ENCODE data around the gene RAP1B.
"Not testable (repeated sequence)": the region's sequence is repeated elsewhere in the genome, so short reads cannot be mapped to it uniquely, and the experiment has no call there.

RAP1B gene

GRCh38 chr12:68630050-68630449, 19.4 kb downstream of the RAP1B start:
- no peak overlapping the region for H3K27ac ChIP-seq (ENCODE audit: low read depth, low read length)
- H3K36me3 ChIP-seq (ENCODE audit: control insufficient read depth in 1 of 2, insufficient read depth in 2 of 2, low read length in 2 of 2) = peaks cover 4 to 5% of the 10 kb centered on the region in 2 donors
- no peak overlapping the region for H3K4me3 ChIP-seq (ENCODE audit: low read depth in 1 of 2, low read length in 2 of 2)
- peaks cover 0 to 6% of the 10 kb centered on the region in 2 donors for H3K9me3 ChIP-seq (ENCODE audit: control insufficient read depth in 1 of 2, low read length in 2 of 2)
- peaks cover 5 to 14% of the 10 kb centered on the region in 2 donors for H3K4me1 ChIP-seq (ENCODE audit: control insufficient read depth in 1 of 2, insufficient read depth in 2 of 2, low read length in 2 of 2)
- H3K9ac ChIP-seq (ENCODE audit: low read depth in 1 of 2, low read length in 2 of 2) = no peak overlapping the region
- H3K27me3 ChIP-seq (ENCODE audit: control insufficient read depth in 1 of 2, insufficient read depth in 2 of 2, low read length in 2 of 2) = no peaks in the 10 kb centered on the region

DNA sequence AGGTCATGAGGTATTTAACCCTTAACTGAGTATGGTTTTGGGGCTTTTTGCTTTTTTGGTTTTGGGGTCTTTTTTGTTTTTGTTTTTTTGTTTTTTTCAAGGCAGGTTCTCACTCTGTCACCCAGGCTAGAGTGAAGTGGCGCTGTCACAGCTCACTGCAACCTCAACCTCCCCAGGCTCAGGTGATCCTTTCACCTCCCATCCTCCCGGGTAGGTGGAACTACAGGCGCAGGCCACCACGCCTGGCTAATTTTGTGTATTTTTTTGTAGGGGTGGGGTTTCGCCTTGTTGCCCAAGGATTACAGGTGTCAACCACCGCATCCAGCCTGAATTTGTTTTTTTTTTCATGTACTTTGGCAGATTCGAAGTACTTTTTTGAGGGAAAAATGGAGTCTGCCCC, 19.9 kb downstream of the RAP1B start:
- no peak overlapping the region for H3K27ac ChIP-seq (ENCODE audit: low read depth, low read length)
- H3K4me1 ChIP-seq (ENCODE audit: control insufficient read depth in 1 of 2, insufficient read depth in 2 of 2, low read length in 2 of 2) = peaks cover 5 to 13% of the 10 kb centered on the region in 2 donors
- peaks cover 4 to 5% of the 10 kb centered on the region in 2 donors for H3K36me3 ChIP-seq (ENCODE audit: control insufficient read depth in 1 of 2, insufficient read depth in 2 of 2, low read length in 2 of 2)
- H3K9ac ChIP-seq (ENCODE audit: low read depth in 1 of 2, low read length in 2 of 2) = no peak overlapping the region
- peaks cover 0 to 6% of the 10 kb centered on the region in 2 donors for H3K9me3 ChIP-seq (ENCODE audit: control insufficient read depth in 1 of 2, low read length in 2 of 2)
- no peak overlapping the region for H3K4me3 ChIP-seq (ENCODE audit: low read depth in 1 of 2, low read length in 2 of 2)
- no peaks in the 10 kb centered on the region for H3K27me3 ChIP-seq (ENCODE audit: control insufficient read depth in 1 of 2, insufficient read depth in 2 of 2, low read length in 2 of 2)

GRCh38 chr12:68631227-68631626, 20.5 kb downstream of the RAP1B start:
- Histone ChIP-seq H3K27me3 (ENCODE audit: control insufficient read depth in 1 of 2, insufficient read depth in 2 of 2, low read length in 2 of 2) (no peaks in the 10 kb centered on the region), H3K36me3 (ENCODE audit: control insufficient read depth in 1 of 2, insufficient read depth in 2 of 2, low read length in 2 of 2) (peaks cover 4 to 5% of the 10 kb centered on the region in 2 donors), H3K27ac (ENCODE audit: low read depth, low read length) (no peak overlapping the region), H3K4me1 (ENCODE audit: control insufficient read depth in 1 of 2, insufficient read depth in 2 of 2, low read length in 2 of 2) (peaks cover 5 to 13% of the 10 kb centered on the region in 2 donors), H3K4me3 (ENCODE audit: low read depth in 1 of 2, low read length in 2 of 2) (no peak overlapping the region), H3K9me3 (ENCODE audit: control insufficient read depth in 1 of 2, low read length in 2 of 2) (peaks cover 0 to 6% of the 10 kb centered on the region in 2 donors), H3K9ac (ENCODE audit: low read depth in 1 of 2, low read length in 2 of 2) (no peak overlapping the region)

DNA sequence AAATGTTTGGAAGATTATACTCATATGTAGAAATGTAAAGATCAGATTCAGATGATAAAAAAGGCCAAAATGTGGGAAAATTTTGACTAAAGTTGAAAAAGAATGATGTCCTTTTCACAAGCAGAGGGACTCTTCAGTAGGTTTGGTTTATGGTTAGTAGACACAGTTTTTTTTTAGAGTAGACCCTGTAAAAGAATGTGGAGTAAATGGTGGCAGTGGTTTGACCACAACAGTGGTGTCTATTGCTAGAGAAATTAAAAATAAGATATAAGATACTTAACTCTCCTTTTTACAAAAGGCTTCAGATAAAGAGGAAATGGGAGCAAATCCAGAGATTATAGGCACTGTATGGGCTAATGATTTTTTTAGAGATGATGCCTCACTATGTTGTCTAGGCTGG, 21.8 kb downstream of the RAP1B start:
- Histone ChIP-seq H3K4me1 (ENCODE audit: control insufficient read depth in 1 of 2, insufficient read depth in 2 of 2, low read length in 2 of 2) (peaks cover 5 to 13% of the 10 kb centered on the region in 2 donors), H3K36me3 (ENCODE audit: control insufficient read depth in 1 of 2, insufficient read depth in 2 of 2, low read length in 2 of 2) (peaks cover 0 to 4% of the 10 kb centered on the region in 2 donors), H3K27ac (ENCODE audit: low read depth, low read length) (no peak overlapping the region), H3K27me3 (ENCODE audit: control insufficient read depth in 1 of 2, insufficient read depth in 2 of 2, low read length in 2 of 2) (no peaks in the 10 kb centered on the region), H3K4me3 (ENCODE audit: low read depth in 1 of 2, low read length in 2 of 2) (no peak overlapping the region), H3K9me3 (ENCODE audit: control insufficient read depth in 1 of 2, low read length in 2 of 2) (peaks cover 0 to 6% of the 10 kb centered on the region in 2 donors), H3K9ac (ENCODE audit: low read depth in 1 of 2, low read length in 2 of 2) (no peak overlapping the region)

- Histone ChIP-seq H3K36me3 (ENCODE audit: control insufficient read depth in 1 of 2, insufficient read depth in 2 of 2, low read length in 2 of 2) (no peaks in the 10 kb centered on the region), H3K9me3 (ENCODE audit: control insufficient read depth in 1 of 2, low read length in 2 of 2) (no peaks in the 10 kb centered on the region), H3K27me3 (ENCODE audit: control insufficient read depth in 1 of 2, insufficient read depth in 2 of 2, low read length in 2 of 2) (no peaks in the 10 kb centered on the region), H3K9ac (ENCODE audit: low read depth in 1 of 2, low read length in 2 of 2) (no peak overlapping the region), H3K4me3 (ENCODE audit: low read depth in 1 of 2, low read length in 2 of 2) (no peak overlapping the region), H3K4me1 (ENCODE audit: control insufficient read depth in 1 of 2, insufficient read depth in 2 of 2, low read length in 2 of 2) (peaks cover 5 to 13% of the 10 kb centered on the region in 2 donors), H3K27ac (ENCODE audit: low read depth, low read length) (no peak overlapping the region)
Measured at GRCh38 chr12:68633614-68634558, 23.2 kb downstream of the RAP1B start.

DNA sequence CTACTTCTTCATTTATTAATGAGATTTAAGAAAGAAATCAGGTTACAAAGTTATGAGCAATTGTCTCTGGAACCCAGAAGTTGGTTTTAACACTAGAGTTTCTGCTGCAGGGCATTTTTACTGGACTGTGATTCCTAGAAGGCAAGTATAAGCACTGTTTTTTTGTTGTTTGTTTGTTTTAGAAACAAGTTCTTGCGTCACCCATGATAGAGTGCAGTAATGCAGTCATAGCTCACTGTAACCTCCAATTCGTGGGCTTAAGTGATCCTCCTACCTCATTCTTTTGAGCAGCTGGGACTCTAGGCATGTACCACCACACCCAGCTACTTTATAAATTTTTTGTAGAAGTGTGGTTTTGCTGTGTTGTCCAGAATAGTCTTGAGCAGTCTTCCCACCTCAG, 25.6 kb downstream of the RAP1B start:
- Histone ChIP-seq H3K4me1 (ENCODE audit: control insufficient read depth in 1 of 2, insufficient read depth in 2 of 2, low read length in 2 of 2) (peaks cover 3 to 5% of the 10 kb centered on the region in 2 donors), H3K27ac (ENCODE audit: low read depth, low read length) (no peak overlapping the region), H3K4me3 (ENCODE audit: low read depth in 1 of 2, low read length in 2 of 2) (no peak overlapping the region), H3K9me3 (ENCODE audit: control insufficient read depth in 1 of 2, low read length in 2 of 2) (no peaks in the 10 kb centered on the region), H3K27me3 (ENCODE audit: control insufficient read depth in 1 of 2, insufficient read depth in 2 of 2, low read length in 2 of 2) (no peaks in the 10 kb centered on the region), H3K36me3 (ENCODE audit: control insufficient read depth in 1 of 2, insufficient read depth in 2 of 2, low read length in 2 of 2) (no peaks in the 10 kb centered on the region), H3K9ac (ENCODE audit: low read depth in 1 of 2, low read length in 2 of 2) (no peak overlapping the region)

DNA sequence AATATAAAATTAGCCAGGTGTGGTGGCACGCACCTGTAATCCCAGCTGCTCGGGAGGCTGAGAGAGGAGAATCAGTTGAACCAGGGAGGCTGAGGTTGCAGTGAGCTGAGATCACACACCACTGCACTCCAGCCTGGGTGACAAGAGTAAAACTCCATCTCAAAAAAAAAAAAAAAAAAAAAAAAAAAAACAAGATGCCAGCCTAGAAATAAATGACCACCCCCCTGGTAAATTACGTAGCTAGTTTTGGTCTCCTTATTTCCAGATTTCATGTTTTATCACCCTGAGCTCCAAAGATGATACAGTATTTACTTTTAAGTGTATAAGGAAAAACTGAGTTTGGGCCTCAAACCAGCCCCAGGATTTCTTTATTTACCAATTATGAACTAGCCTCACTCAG, 26.7 kb downstream of the RAP1B start:
- not testable (repeated sequence) for H3K27me3 ChIP-seq (ENCODE audit: control insufficient read depth in 1 of 2, insufficient read depth in 2 of 2, low read length in 2 of 2); H3K4me3 ChIP-seq (ENCODE audit: low read depth in 1 of 2, low read length in 2 of 2); H3K9me3 ChIP-seq (ENCODE audit: control insufficient read depth in 1 of 2, low read length in 2 of 2); H3K9ac ChIP-seq (ENCODE audit: low read depth in 1 of 2, low read length in 2 of 2); H3K36me3 ChIP-seq (ENCODE audit: control insufficient read depth in 1 of 2, insufficient read depth in 2 of 2, low read length in 2 of 2); H3K4me1 ChIP-seq (ENCODE audit: control insufficient read depth in 1 of 2, insufficient read depth in 2 of 2, low read length in 2 of 2); H3K27ac ChIP-seq (ENCODE audit: low read depth, low read length)

GRCh38 chr12:68638171-68638570, 27.5 kb downstream of the RAP1B start:
- H3K27me3 ChIP-seq (ENCODE audit: control insufficient read depth in 1 of 2, insufficient read depth in 2 of 2, low read length in 2 of 2) = no peaks in the 10 kb centered on the region
- no peaks in the 10 kb centered on the region for H3K9me3 ChIP-seq (ENCODE audit: control insufficient read depth in 1 of 2, low read length in 2 of 2)
- no peak overlapping the region for H3K4me3 ChIP-seq (ENCODE audit: low read depth in 1 of 2, low read length in 2 of 2)
- H3K4me1 ChIP-seq (ENCODE audit: control insufficient read depth in 1 of 2, insufficient read depth in 2 of 2, low read length in 2 of 2) = peaks cover 0 to 3% of the 10 kb centered on the region in 2 donors
- H3K9ac ChIP-seq (ENCODE audit: low read depth in 1 of 2, low read length in 2 of 2) = no peak overlapping the region
- no peaks in the 10 kb centered on the region for H3K36me3 ChIP-seq (ENCODE audit: control insufficient read depth in 1 of 2, insufficient read depth in 2 of 2, low read length in 2 of 2)
- H3K27ac ChIP-seq (ENCODE audit: low read depth, low read length) = no peak overlapping the region

- peaks cover 0 to 3% of the 10 kb centered on the region in 2 donors for H3K4me1 ChIP-seq (ENCODE audit: control insufficient read depth in 1 of 2, insufficient read depth in 2 of 2, low read length in 2 of 2)
- no peak overlapping the region for H3K4me3 ChIP-seq (ENCODE audit: low read depth in 1 of 2, low read length in 2 of 2)
- no peak overlapping the region for H3K9ac ChIP-seq (ENCODE audit: low read depth in 1 of 2, low read length in 2 of 2)
- no peaks in the 10 kb centered on the region for H3K27me3 ChIP-seq (ENCODE audit: control insufficient read depth in 1 of 2, insufficient read depth in 2 of 2, low read length in 2 of 2)
- no peak overlapping the region for H3K27ac ChIP-seq (ENCODE audit: low read depth, low read length)
- no peaks in the 10 kb centered on the region for H3K9me3 ChIP-seq (ENCODE audit: control insufficient read depth in 1 of 2, low read length in 2 of 2)
- no peaks in the 10 kb centered on the region for H3K36me3 ChIP-seq (ENCODE audit: control insufficient read depth in 1 of 2, insufficient read depth in 2 of 2, low read length in 2 of 2)
Measured at GRCh38 chr12:68638721-68639395, 28.2 kb downstream of the RAP1B start.

DNA sequence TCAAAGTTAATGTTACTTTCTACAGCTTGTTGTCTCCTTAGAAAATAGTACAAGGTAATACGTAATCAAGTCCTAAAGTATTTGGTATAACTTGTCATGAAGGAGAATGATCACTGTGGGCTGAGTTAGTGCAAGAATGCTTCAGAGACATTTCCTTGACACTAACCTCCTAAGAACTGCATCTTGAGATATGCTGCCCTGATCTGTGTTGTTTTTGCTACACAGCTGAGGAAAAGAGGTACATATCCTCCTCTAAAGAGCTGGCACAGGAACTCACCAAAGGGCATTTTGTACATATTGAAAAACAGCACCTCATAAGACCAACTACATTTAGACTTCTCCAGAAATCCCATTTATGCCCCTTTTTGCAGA, 28.7 kb downstream of the RAP1B start:
- no peak overlapping the region for H3K27ac ChIP-seq (ENCODE audit: low read depth, low read length)
- H3K4me3 ChIP-seq (ENCODE audit: low read depth in 1 of 2, low read length in 2 of 2) = no peak overlapping the region
- H3K9me3 ChIP-seq (ENCODE audit: control insufficient read depth in 1 of 2, low read length in 2 of 2) = no peaks in the 10 kb centered on the region
- H3K27me3 ChIP-seq (ENCODE audit: control insufficient read depth in 1 of 2, insufficient read depth in 2 of 2, low read length in 2 of 2) = no peaks in the 10 kb centered on the region
- no peak overlapping the region for H3K9ac ChIP-seq (ENCODE audit: low read depth in 1 of 2, low read length in 2 of 2)
- H3K4me1 ChIP-seq (ENCODE audit: control insufficient read depth in 1 of 2, insufficient read depth in 2 of 2, low read length in 2 of 2) = peaks cover 0 to 3% of the 10 kb centered on the region in 2 donors
- H3K36me3 ChIP-seq (ENCODE audit: control insufficient read depth in 1 of 2, insufficient read depth in 2 of 2, low read length in 2 of 2) = no peaks in the 10 kb centered on the region

Data from duodenal mucosa (tissue), 2 donors.